Ovary (tissue), 9 donors: ENCODE measurements around the gene SLC25A29. TPM values are rescaled to one million over a fixed set of nuclear protein-coding genes. Genes with fewer than 3 reads are reported as not detected.
A peak's percentile ranks its signal among the peaks of the same experiment; 100 is the strongest.
"Not testable (repeated sequence)": the region's sequence is repeated elsewhere in the genome, so short reads cannot be mapped to it uniquely, and the experiment has no call there.

Experiments
- DNase-seq, 5 donors: peaks; one replicate each; pipeline ENCODE4 v3.0.0-alpha.2; 2019 to 2020
- H3K27ac ChIP-seq, 2 donors: fragments of 200-600 bp; one replicate each; pipeline versions ENCODE4 v1.5.1 to v1.8.0; 2019 to 2022
- H3K27me3 ChIP-seq: fragments of 200-600 bp; one replicate; pipeline ENCODE4 v1.8.0; 2022
- H3K36me3 ChIP-seq: fragments of 200-600 bp; sonication (generic); one replicate; pipeline ENCODE4 v1.5.1; 2019
- H3K4me1 ChIP-seq: one replicate; pipeline ENCODE4 v1.8.1; 2013; ENCODE audit warnings: mild to moderate bottlenecking, moderate library complexity; ENCODE audit not compliant: insufficient read depth
- H3K4me3 ChIP-seq: fragments of 200-600 bp; sonication (generic); one replicate; pipeline ENCODE4 v1.5.1; 2017
- H3K9me3 ChIP-seq, 2 donors: fragments of 200-600 bp in 1 of 2; sonication (generic) in 1 of 2; one replicate each; pipeline versions ENCODE4 v1.5.1 to v1.8.1; 2013 to 2019; ENCODE audit warnings: mild to moderate bottlenecking in 1 of 2, moderate library complexity in 1 of 2
- EP300 ChIP-seq: sonication (generic); formaldehyde crosslinking; IDR thresholded peaks from one replicate; pipeline ENCODE4 v1.6.1; 2017; ENCODE audit warnings: antibody characterized with exemption
- POLR2A ChIP-seq: fragments of 450-650 bp; IDR thresholded peaks from one replicate; pipeline ENCODE4 v1.6.1; 2017; ENCODE audit warnings: antibody characterized with exemption, mild to moderate bottlenecking, moderate library complexity
- WGBS, 3 donors: extraction: QIAGEN DNeasy Blood & Tissue Kit in 1 of 3; methylation state at CpG; one replicate each; pipeline versions ENCODE4 v1.1.5 to v1.1.7; 2013 to 2017; 5-methylcytosine and 5-hydroxymethylcytosine counted together
- intact Hi-C, 4 donors: fragments of 100-400 bp; cut with DNase I; formaldehyde crosslinking; loops; one replicate each; pipeline versions ENCODE4 v1.11.0 to v1.15.1; 2022 to 2023
- polyA plus RNA-seq, 2 donors: library from polyadenylated mRNA; stranded (reverse); fragments of 200-250 nt in 1 of 2; fragments of 350-450 nt in 1 of 2; fragmentation: Illumina TruSeq in 1 of 2; extraction: RNeasy Lipid Tissue Mini Kit (QIAGEN cat#74804) in 1 of 2; gene quantifications; one replicate each; pipeline ENCODE4 v1.2.3, GENCODE V29; 2013 to 2014
- total RNA-seq, 7 donors: library from RNA; depleted of rRNA in 2 of 7; stranded (reverse); fragments of >200 nt in 2 of 7; fragmentation: NEBNext Ultra II Directional in 3 of 7; extraction: Animal tissue kit (Norgen Biotek cat#: 25700) in 3 of 7; gene quantifications; one replicate each; pipeline versions ENCODE4 v1.1.0 to v1.2.4, GENCODE V29; 2016 to 2023
- TF ChIP-seq, protein P1 (sequence below), 3 donors: fragments of 450-650 bp in 2 of 3; fragments of 200-600 bp in 1 of 3; IDR thresholded peaks; one replicate each; pipeline versions ENCODE4 v1.5.1 to v1.8.0; 2016 to 2022; ENCODE audit warnings: antibody characterized with exemption in 3 of 3, mild to moderate bottlenecking in 1 of 3
- donor health status: DM: no; HTN: no; CAD: no; lungs with moderate emphysema.
- donor health status: DM: no; HTN: no; CAD: no.
- donor health status: Bipolar disorder and iron deficiency.
- donor health status: DM: yes; HTN: yes; CAD: no.
- donor health status: DM: no; HTN: no; CAD: no.
- donor health status: DM: yes; HTN: yes; CAD: no.

SLC25A29 gene
- total and polyA plus RNA-seq, 9 donors = 9.1 to 177 (median 69.9) TPM

DNA sequence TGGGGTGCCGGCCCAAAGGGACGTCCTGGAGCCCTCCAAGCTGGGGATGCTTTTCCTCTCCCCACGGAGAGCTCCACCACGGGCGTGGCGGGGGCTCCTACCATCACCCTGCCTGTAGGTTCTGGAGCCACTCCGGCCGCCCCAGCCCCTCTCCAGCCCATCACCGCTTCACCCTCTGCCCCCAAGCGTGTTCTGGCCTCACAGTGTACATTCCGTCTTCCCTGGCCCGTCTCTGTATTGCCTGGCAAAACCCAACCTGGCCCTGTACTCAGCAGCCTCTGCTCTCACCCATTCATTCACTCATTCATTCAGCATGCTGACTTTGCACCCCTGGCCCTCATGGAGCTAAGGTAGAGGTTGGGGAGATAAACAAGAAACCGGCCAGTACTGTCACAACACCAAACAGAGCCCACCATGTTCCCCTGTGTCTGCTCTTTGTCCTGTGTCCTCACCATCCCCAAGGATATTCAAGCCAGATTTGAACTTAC lies 20.3 kb downstream of the SLC25A29 start:
- no peak for DNase-seq
- intact Hi-C loops = no loop called here
- Histone ChIP-seq H3K9me3 (no peaks in the 10 kb centered on the region), H3K4me3 (peak overlapping the region; percentile 61), H3K4me1 (peaks cover 4% of the 10 kb centered on the region), H3K36me3 (no peaks in the 10 kb centered on the region), H3K27me3 (no peaks in the 10 kb centered on the region), H3K27ac (peak overlapping the region; percentile 83 to 94)
- no peak for TF ChIP-seq POLR2A
- TF ChIP-seq EP300 = no peak
- TF ChIP-seq, protein P1, sequence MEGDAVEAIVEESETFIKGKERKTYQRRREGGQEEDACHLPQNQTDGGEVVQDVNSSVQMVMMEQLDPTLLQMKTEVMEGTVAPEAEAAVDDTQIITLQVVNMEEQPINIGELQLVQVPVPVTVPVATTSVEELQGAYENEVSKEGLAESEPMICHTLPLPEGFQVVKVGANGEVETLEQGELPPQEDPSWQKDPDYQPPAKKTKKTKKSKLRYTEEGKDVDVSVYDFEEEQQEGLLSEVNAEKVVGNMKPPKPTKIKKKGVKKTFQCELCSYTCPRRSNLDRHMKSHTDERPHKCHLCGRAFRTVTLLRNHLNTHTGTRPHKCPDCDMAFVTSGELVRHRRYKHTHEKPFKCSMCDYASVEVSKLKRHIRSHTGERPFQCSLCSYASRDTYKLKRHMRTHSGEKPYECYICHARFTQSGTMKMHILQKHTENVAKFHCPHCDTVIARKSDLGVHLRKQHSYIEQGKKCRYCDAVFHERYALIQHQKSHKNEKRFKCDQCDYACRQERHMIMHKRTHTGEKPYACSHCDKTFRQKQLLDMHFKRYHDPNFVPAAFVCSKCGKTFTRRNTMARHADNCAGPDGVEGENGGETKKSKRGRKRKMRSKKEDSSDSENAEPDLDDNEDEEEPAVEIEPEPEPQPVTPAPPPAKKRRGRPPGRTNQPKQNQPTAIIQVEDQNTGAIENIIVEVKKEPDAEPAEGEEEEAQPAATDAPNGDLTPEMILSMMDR (IDR thresholded peaks at IDR 0.05) = no peak
- 24 to 33% (median 27%) methylated on average over 12 to 13 of the region's 13 CpGs for WGBS, 3 donors

DNA sequence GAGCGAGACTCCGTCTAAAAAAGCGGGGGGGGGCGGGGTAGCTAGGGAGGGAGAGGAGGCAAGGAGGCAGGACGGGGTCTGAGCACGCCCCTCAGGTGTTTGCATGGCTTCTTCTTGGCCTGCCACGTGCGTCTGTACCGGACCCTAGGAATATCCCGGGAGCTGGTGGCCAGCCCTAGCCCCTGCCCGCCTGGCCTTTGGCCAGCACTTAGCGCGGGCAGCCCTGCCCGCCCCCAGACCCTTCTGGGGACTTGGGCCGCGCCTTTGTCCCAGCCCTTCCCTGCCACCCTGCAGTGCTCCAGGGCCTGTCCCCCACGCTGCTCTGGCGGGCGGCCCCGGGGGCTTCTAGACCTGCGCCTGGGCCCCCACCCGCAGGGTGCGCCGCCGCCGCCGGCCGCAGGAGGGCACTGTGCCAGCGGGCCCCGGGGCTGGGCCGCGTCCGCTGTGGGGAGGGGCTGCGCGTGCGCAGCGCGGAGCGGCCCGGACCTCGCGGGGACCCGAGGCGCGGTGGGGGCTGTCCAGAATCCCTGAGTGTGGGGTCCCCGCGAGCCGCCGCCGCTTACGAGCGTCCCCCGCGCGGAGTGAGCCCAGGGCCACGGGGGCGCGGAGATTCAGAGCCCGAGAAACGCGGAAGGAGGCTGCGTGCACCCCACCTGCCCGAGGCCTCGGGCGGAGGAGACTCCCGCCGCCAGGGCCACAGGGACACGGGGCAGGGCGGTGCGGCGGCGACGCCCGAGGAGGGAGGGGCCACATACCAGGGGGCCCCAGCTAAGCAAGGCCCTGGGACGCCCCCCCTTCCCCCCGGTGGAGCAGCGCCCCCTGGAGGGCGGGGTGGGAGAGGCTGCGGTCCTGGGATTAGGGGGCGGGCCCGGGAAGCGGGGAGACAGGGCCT lies 21.0 kb downstream of the SLC25A29 start:
- DNase-seq = peak; percentile 72 to 86 (median 83)
- WGBS, 3 donors = 0 to 2% (median 1%) methylated on average over 50 to 82 of the region's 82 CpGs
- intact Hi-C loops = no loop called here

DNA sequence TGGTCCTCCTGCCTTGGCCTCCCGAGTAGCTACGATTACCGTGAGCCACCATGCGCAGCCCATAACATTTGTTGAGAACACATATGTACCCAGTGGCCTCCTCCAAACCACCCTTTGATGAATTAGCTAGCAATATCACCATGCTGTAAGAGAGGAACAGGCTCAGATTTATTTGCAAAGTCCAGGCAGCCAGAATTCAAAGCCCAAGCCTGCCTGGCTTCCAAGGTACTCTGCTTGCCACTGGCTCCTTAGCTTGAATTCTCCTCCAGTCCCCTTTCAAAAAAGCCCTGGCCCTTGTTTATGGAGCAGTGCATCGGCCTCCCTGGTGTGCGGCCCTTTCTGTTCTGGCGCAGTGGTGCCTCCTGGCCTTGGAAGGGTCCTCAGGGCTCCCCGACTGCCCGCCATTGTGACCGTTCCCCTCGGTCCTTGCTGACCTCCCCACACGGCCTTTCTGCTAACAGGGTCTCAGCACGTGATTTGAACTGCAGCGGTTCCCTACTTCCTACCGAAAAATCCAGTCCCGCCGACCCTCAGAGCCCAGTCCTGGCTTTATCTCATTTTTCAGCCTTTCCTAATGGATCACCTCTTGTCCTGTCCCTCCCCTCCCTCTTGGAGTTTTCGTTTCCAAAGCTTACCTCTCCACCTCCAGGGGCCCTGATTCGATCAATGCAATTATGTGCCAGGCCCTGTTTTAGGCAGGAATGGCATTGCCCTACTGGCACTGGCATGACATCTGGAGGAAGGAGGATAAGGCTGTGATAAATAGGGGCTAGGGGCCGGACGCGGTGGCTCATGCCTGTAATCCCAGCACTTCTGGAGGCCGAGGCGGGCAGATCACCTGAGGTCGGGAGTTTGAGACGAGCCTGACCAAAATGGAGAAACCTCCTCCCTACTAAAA lies 22.0 kb downstream of the SLC25A29 start:
- Histone ChIP-seq H3K27ac (peak overlapping the region; percentile 83 to 94), H3K9me3 (no peaks in the 10 kb centered on the region), H3K4me1 (peaks cover 4% of the 10 kb centered on the region), H3K27me3 (no peaks in the 10 kb centered on the region), H3K4me3 (no peak overlapping the region), H3K36me3 (no peaks in the 10 kb centered on the region)
- TF ChIP-seq, protein P1 (IDR thresholded peaks at IDR 0.05) = no peak
- TF ChIP-seq POLR2A = no peak
- no peak for TF ChIP-seq EP300
- intact Hi-C loops = no loop called here
- 50 to 58% (median 53%) methylated on average over 26 of the region's 26 CpGs for WGBS, 3 donors
- DNase-seq = peak in 1 of 5 donors; percentile 26

More for the DNA sequence above, 21.0 kb downstream of the SLC25A29 start:
- H3K4me3 ChIP-seq = peak overlapping the region; percentile 61
- peak overlapping the region; percentile 83 to 94 for H3K27ac ChIP-seq
- peak; percentile 34 for TF ChIP-seq POLR2A
- TF ChIP-seq, protein P1 (IDR thresholded peaks at IDR 0.05) = peak; percentile 13 to 87 (median 81)
- TF ChIP-seq EP300 = no peak
- H3K36me3 ChIP-seq = no peaks in the 10 kb centered on the region
- no peaks in the 10 kb centered on the region for H3K27me3 ChIP-seq
- no peaks in the 10 kb centered on the region for H3K9me3 ChIP-seq
- peaks cover 4% of the 10 kb centered on the region for H3K4me1 ChIP-seq

DNA sequence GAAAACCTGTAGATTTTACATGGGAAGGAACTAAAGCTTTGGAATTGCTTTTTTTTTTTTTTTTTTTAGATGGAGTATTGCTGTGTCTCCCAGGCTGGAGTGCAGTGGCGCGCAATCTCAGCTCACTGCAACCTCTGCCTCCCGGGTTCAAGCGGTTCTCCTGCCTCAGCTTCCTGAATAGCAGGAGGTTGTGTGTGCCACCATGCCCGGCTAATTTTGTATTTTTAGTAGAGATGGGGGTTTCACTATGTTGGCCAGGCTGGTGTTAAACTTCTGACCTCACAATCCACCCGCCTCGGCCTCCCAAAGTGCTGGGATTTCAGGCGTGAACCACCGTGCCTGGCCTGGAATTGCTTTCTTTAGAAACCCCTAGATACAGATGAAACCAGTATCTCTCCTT lies 22.8 kb downstream of the SLC25A29 start:
- H3K36me3 ChIP-seq, H3K27me3 ChIP-seq, H3K27ac ChIP-seq, H3K9me3 ChIP-seq, H3K4me1 ChIP-seq, DNase-seq, H3K4me3 ChIP-seq, intact Hi-C loops: not testable (repeated sequence)
- 92 to 93% (median 92%) methylated on average over 9 of the region's 9 CpGs for WGBS, 3 donors
